HEK293 (cell line): Measurements from ENCODE around the gene S100A2.

Source experiments
- CTCF ChIA-PET: fragments of 350-600 bp; formaldehyde crosslinking; extraction: SDS; loops from one replicate; lab custom pipeline; 2021; ENCODE audit warnings: antibody characterized with exemption; lab: Yijun Ruan, JAX
- POLR2A ChIA-PET: fragments of 300-600 bp; formaldehyde crosslinking; extraction: SDS; loops from one replicate; lab custom pipeline; 2020; ENCODE audit warnings: antibody characterized with exemption, inconsistent platforms; lab: Yijun Ruan, JAX
- H3K27ac ChIP-seq: fragments of 200-500 bp; sonication (Bioruptor generic); 2 replicates; pipeline ENCODE4 v1.5.1; 2014; ENCODE audit warnings: low read depth, low read length, control low read depth, inconsistent platforms; ENCODE audit errors: extremely low read depth
- H3K36me3 ChIP-seq, 2 experiments: fragments of 200-500 bp in 1 of 2; sonication (Bioruptor generic) in 1 of 2; 1 replicate in 1 of 2; 2 replicates in 1 of 2; pipeline ENCODE4 v1.5.1; 2014 to 2017; ENCODE audit warnings: inconsistent platforms in 2 of 2, low read length in 2 of 2; ENCODE audit not compliant: control insufficient read depth in 2 of 2, insufficient read depth in 1 of 2
- H3K4me1 ChIP-seq: fragments of 200-500 bp; sonication (Bioruptor generic); 2 replicates; pipeline ENCODE4 v1.5.1; 2014; ENCODE audit warnings: mild to moderate bottlenecking, low read length, inconsistent platforms; ENCODE audit not compliant: control insufficient read depth, insufficient read depth
- H3K4me3 ChIP-seq: 2 replicates; pipeline ENCODE4 v1.5.1; 2011; ENCODE audit warnings: low read depth, mild to moderate bottlenecking, control low read depth, low read length, moderate library complexity
- H3K9me3 ChIP-seq: fragments of 200-500 bp; sonication (Bioruptor generic); 2 replicates; pipeline ENCODE4 v1.5.1; 2014; ENCODE audit warnings: low read depth, low read length, inconsistent platforms; ENCODE audit not compliant: control insufficient read depth, insufficient read depth
- FEZF1 ChIP-seq: fragments of 450-650 bp; formaldehyde crosslinking; IDR thresholded peaks from 2 replicates; pipeline ENCODE4 v1.5.1; 2016; ENCODE audit warnings: missing biosample characterization, missing genetic modification characterization
- GLIS2 ChIP-seq: fragments of 450-650 bp; formaldehyde crosslinking; IDR thresholded peaks from 2 replicates; pipeline ENCODE4 v1.5.1; 2016; ENCODE audit warnings: missing biosample characterization, missing genetic modification characterization
- KLF9 ChIP-seq: fragments of 450-650 bp; formaldehyde crosslinking; IDR thresholded peaks from 2 replicates; pipeline ENCODE4 v1.5.1; 2016; ENCODE audit warnings: missing biosample characterization, missing genetic modification characterization, low read depth
- MEIS1 ChIP-seq: sonication (generic); formaldehyde crosslinking; IDR thresholded peaks from 2 replicates; pipeline ENCODE4 v1.8.1; 2022; ENCODE audit warnings: missing genetic modification reagents, mild to moderate bottlenecking, borderline replicate concordance
- PRDM1 ChIP-seq: fragments of 450-650 bp; formaldehyde crosslinking; IDR thresholded peaks from 2 replicates; pipeline ENCODE4; 2016; ENCODE audit warnings: missing biosample characterization, missing genetic modification characterization
- RBAK ChIP-seq: fragments of 450-650 bp; formaldehyde crosslinking; IDR thresholded peaks from 2 replicates; pipeline ENCODE4 v1.5.1; 2016; ENCODE audit warnings: missing biosample characterization, missing genetic modification characterization
- SETDB1 ChIP-seq: IDR thresholded peaks from one replicate; pipeline ENCODE4 v1.6.1; 2017; ENCODE audit warnings: mild to moderate bottlenecking, low read length, moderate library complexity, mixed read lengths; ENCODE audit not compliant: insufficient read length
- ZBTB17 ChIP-seq: fragments of 450-650 bp; formaldehyde crosslinking; IDR thresholded peaks from 2 replicates; pipeline ENCODE4 v1.5.1; 2016; ENCODE audit warnings: missing biosample characterization, missing genetic modification characterization
- ZBTB7A ChIP-seq: fragments of 450-650 bp; formaldehyde crosslinking; IDR thresholded peaks from 2 replicates; pipeline ENCODE4 v1.5.1; 2016; ENCODE audit warnings: low read depth, missing biosample characterization, missing genetic modification characterization
- ZNF155 ChIP-seq: fragments of 450-650 bp; formaldehyde crosslinking; IDR thresholded peaks from 2 replicates; pipeline ENCODE4 v1.5.1; 2016; ENCODE audit warnings: missing biosample characterization, missing genetic modification characterization
- ZNF2 ChIP-seq: fragments of 450-650 bp; formaldehyde crosslinking; IDR thresholded peaks from 2 replicates; pipeline ENCODE4 v1.5.1; 2016; ENCODE audit warnings: missing biosample characterization, missing genetic modification characterization
- ZNF266 ChIP-seq: fragments of 450-650 bp; formaldehyde crosslinking; IDR thresholded peaks from 2 replicates; pipeline ENCODE4 v1.5.1; 2016; ENCODE audit warnings: missing biosample characterization, missing genetic modification characterization, low read depth
- ZNF354C ChIP-seq: fragments of 450-650 bp; formaldehyde crosslinking; IDR thresholded peaks from 2 replicates; pipeline ENCODE4 v1.5.1; 2016; ENCODE audit warnings: missing biosample characterization, missing genetic modification characterization, low read depth, borderline replicate concordance
- ZNF366 ChIP-seq: fragments of 450-650 bp; formaldehyde crosslinking; conservative IDR thresholded peaks from 2 replicates; pipeline ENCODE4 v1.5.1; 2016; ENCODE audit warnings: missing biosample characterization, missing genetic modification characterization
- ZNF621 ChIP-seq: fragments of 450-650 bp; formaldehyde crosslinking; IDR thresholded peaks from 2 replicates; pipeline ENCODE4 v1.5.1; 2017; ENCODE audit warnings: missing biosample characterization, missing genetic modification characterization
- ZNF629 ChIP-seq: fragments of 450-650 bp; formaldehyde crosslinking; IDR thresholded peaks from 2 replicates; pipeline ENCODE4 v1.5.1; 2017; ENCODE audit warnings: missing biosample characterization, missing genetic modification characterization
- ZNF776 ChIP-seq: fragments of 450-650 bp; formaldehyde crosslinking; IDR thresholded peaks from 2 replicates; pipeline ENCODE4 v1.5.0; 2017; ENCODE audit warnings: missing biosample characterization, missing genetic modification characterization, borderline replicate concordance
- ZNF791 ChIP-seq: fragments of 450-650 bp; formaldehyde crosslinking; IDR thresholded peaks from 2 replicates; pipeline ENCODE4 v1.5.1; 2016; ENCODE audit warnings: missing biosample characterization, missing genetic modification characterization
- ZNF830 ChIP-seq: fragments of 450-650 bp; IDR thresholded peaks from 2 replicates; pipeline ENCODE4 v1.5.0; 2018; ENCODE audit warnings: missing biosample characterization, missing genetic modification characterization, low read depth, mild to moderate bottlenecking, moderate library complexity
- TF ChIP-seq, protein P1 (sequence below): fragments of 450-650 bp; formaldehyde crosslinking; conservative IDR thresholded peaks from 2 replicates; pipeline ENCODE4 v1.5.1; 2016; ENCODE audit warnings: low read depth, missing biosample characterization, missing genetic modification characterization
- TF ChIP-seq, protein P2 (sequence below): fragments of 450-650 bp; formaldehyde crosslinking; IDR thresholded peaks from 2 replicates; pipeline ENCODE4 v1.5.1; 2016; ENCODE audit warnings: missing biosample characterization, missing genetic modification characterization
- TF ChIP-seq, protein P3 (sequence below): fragments of 450-650 bp; formaldehyde crosslinking; IDR thresholded peaks from 2 replicates; pipeline ENCODE4 v1.5.1; 2016; ENCODE audit warnings: missing biosample characterization, missing genetic modification characterization, low read depth
- TF ChIP-seq, protein P4 (sequence below): fragments of 450-650 bp; formaldehyde crosslinking; IDR thresholded peaks from 2 replicates; pipeline ENCODE4 v1.5.1; 2016; ENCODE audit warnings: missing biosample characterization, missing genetic modification characterization
- TF ChIP-seq, protein P5 (sequence below): fragments of 450-650 bp; IDR thresholded peaks from 2 replicates; pipeline ENCODE4 v1.5.1; 2018; ENCODE audit warnings: missing biosample characterization, missing genetic modification characterization

Gene S100A2

DNA sequence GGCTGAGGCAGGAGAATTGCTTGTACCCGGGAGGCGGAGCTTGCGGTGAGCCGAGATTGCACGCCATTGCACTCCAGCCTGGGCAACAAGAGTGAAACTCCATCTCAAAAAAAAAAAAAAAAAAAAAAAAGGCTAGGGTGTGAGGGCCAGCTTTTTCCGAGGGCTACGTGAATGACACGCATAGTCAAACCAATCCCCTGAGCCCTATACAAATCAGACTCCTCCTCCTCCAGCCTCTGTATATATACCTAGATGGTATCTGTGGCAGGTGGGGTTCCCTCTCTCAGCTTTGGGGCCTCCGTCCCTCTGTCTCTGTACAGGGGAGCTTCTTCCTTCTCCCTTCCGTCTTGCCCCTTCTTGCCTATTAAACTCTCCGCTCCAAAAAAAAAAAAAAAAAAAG is 40.5 kb upstream of the S100A2 start (continued):
- TF ChIP-seq, protein P1, sequence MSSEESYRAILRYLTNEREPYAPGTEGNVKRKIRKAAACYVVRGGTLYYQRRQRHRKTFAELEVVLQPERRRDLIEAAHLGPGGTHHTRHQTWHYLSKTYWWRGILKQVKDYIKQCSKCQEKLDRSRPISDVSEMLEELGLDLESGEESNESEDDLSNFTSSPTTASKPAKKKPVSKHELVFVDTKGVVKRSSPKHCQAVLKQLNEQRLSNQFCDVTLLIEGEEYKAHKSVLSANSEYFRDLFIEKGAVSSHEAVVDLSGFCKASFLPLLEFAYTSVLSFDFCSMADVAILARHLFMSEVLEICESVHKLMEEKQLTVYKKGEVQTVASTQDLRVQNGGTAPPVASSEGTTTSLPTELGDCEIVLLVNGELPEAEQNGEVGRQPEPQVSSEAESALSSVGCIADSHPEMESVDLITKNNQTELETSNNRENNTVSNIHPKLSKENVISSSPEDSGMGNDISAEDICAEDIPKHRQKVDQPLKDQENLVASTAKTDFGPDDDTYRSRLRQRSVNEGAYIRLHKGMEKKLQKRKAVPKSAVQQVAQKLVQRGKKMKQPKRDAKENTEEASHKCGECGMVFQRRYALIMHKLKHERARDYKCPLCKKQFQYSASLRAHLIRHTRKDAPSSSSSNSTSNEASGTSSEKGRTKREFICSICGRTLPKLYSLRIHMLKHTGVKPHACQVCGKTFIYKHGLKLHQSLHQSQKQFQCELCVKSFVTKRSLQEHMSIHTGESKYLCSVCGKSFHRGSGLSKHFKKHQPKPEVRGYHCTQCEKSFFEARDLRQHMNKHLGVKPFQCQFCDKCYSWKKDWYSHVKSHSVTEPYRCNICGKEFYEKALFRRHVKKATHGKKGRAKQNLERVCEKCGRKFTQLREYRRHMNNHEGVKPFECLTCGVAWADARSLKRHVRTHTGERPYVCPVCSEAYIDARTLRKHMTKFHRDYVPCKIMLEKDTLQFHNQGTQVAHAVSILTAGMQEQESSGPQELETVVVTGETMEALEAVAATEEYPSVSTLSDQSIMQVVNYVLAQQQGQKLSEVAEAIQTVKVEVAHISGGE (tag by site-specific recombination): no peak
- TF ChIP-seq, protein P2, sequence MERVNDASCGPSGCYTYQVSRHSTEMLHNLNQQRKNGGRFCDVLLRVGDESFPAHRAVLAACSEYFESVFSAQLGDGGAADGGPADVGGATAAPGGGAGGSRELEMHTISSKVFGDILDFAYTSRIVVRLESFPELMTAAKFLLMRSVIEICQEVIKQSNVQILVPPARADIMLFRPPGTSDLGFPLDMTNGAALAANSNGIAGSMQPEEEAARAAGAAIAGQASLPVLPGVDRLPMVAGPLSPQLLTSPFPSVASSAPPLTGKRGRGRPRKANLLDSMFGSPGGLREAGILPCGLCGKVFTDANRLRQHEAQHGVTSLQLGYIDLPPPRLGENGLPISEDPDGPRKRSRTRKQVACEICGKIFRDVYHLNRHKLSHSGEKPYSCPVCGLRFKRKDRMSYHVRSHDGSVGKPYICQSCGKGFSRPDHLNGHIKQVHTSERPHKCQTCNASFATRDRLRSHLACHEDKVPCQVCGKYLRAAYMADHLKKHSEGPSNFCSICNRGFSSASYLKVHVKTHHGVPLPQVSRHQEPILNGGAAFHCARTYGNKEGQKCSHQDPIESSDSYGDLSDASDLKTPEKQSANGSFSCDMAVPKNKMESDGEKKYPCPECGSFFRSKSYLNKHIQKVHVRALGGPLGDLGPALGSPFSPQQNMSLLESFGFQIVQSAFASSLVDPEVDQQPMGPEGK (tag by site-specific recombination): no peak
- TF ChIP-seq ZNF621: no peak
- no peak for TF ChIP-seq RBAK (tag by site-specific recombination)

DNA sequence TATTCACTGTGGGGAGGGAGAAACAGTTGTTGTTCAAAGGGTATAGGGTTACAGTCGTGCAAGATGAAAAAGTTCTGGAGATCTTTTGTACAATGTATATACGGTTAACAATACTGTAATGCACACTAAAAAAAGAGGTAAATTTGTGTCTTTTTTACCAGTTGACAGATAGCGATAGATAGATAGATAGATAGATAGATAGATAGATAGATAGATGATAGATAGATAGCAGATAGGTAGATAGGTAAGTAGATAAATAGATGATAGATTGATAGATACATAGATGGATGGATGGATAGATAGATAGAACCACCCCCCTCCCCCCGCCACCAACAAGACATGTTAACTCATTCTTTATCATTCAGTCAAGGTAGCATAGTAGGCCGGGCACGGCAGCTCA is 37.1 kb upstream of the S100A2 start:
- no peaks in the 10 kb centered on the region for H3K36me3 ChIP-seq
- no peak overlapping the region for H3K4me3 ChIP-seq
- H3K9me3 ChIP-seq: no peaks in the 10 kb centered on the region
- no peaks in the 10 kb centered on the region for H3K4me1 ChIP-seq
- no peak for TF ChIP-seq ZNF791 (tag by site-specific recombination)
- TF ChIP-seq KLF9 (tag by site-specific recombination): no peak
- peak; percentile 29; the same call in 1 of the 2 replicates for TF ChIP-seq ZBTB17 (tag by site-specific recombination)
- peak; percentile 39 for TF ChIP-seq ZNF366 (tag by site-specific recombination)
- CTCF ChIA-PET: interaction anchor here (0.6 kb wide), 1 partner anchor 10 kb away, joined by 3 read pairs; no protein-coding TSS in a partner anchor
- no peak overlapping the region for H3K27ac ChIP-seq
- POLR2A ChIA-PET: interaction anchor here (2.0 kb wide), 1 partner anchor 31 kb away, joined by 11 read pairs; the partner anchor contains the start of gene CHTOP

DNA sequence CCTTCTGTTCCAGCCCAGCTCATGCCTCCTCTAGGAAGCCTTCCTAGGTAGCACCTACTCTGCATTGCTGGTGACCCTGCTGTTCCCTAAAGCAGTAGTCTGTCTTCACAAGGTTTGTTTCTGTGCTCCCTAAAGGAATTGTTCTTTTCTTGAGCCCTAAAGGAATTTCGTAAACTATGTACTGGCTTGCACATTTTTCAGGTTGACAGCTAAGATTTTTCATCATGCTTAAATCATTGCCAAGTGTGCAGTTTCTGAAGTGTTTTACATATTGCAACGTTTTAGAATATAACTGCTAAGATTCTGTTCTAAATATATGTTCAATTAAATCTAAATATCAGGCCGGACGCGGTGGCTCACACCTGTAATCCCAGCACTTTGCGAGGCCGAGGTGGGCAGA is 34.2 kb upstream of the S100A2 start:
- H3K9me3 ChIP-seq: no peaks in the 10 kb centered on the region
- H3K4me3 ChIP-seq: no peak overlapping the region
- H3K27ac ChIP-seq: no peak overlapping the region
- no peaks in the 10 kb centered on the region for H3K36me3 ChIP-seq
- no peaks in the 10 kb centered on the region for H3K4me1 ChIP-seq
- ChIA-PET POLR2A (no interaction called here), CTCF (interaction anchor here (0.6 to 1.3 kb wide), 2 partner anchors 11 to 27 kb away, joined by 3 to 4 read pairs; partner anchors contain the start of gene S100A13)
- TF ChIP-seq ZNF354C (tag by site-specific recombination) (no peak), ZNF2 (no peak), ZNF629 (tag by site-specific recombination) (no peak), MEIS1 (CRISPR knock-in tag) (no peak), PRDM1 (no peak), ZBTB7A (tag by site-specific recombination) (no peak), ZNF621 (no peak), ZNF155 (tag by site-specific recombination) (no peak), ZNF776 (no peak), FEZF1 (no peak), ZNF830 (tag by site-specific recombination) (no peak), SETDB1 (no peak), ZBTB17 (tag by site-specific recombination) (no peak), GLIS2 (tag by site-specific recombination) (no peak), ZNF266 (tag by site-specific recombination) (no peak)
- TF ChIP-seq, protein P3, sequence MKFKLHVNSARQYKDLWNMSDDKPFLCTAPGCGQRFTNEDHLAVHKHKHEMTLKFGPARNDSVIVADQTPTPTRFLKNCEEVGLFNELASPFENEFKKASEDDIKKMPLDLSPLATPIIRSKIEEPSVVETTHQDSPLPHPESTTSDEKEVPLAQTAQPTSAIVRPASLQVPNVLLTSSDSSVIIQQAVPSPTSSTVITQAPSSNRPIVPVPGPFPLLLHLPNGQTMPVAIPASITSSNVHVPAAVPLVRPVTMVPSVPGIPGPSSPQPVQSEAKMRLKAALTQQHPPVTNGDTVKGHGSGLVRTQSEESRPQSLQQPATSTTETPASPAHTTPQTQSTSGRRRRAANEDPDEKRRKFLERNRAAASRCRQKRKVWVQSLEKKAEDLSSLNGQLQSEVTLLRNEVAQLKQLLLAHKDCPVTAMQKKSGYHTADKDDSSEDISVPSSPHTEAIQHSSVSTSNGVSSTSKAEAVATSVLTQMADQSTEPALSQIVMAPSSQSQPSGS (tag by site-specific recombination): no peak
- TF ChIP-seq, protein P4, sequence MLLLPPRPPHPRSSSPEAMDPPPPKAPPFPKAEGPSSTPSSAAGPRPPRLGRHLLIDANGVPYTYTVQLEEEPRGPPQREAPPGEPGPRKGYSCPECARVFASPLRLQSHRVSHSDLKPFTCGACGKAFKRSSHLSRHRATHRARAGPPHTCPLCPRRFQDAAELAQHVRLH (tag by site-specific recombination): no peak
- TF ChIP-seq, protein P5, sequence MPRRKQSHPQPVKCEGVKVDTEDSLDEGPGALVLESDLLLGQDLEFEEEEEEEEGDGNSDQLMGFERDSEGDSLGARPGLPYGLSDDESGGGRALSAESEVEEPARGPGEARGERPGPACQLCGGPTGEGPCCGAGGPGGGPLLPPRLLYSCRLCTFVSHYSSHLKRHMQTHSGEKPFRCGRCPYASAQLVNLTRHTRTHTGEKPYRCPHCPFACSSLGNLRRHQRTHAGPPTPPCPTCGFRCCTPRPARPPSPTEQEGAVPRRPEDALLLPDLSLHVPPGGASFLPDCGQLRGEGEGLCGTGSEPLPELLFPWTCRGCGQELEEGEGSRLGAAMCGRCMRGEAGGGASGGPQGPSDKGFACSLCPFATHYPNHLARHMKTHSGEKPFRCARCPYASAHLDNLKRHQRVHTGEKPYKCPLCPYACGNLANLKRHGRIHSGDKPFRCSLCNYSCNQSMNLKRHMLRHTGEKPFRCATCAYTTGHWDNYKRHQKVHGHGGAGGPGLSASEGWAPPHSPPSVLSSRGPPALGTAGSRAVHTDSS (tag by site-specific recombination): no peak
